Bronchial epithelial cell (primary cell): ENCODE results near the gene PRKG1. TPM values are rescaled to one million over a fixed set of nuclear protein-coding genes. Genes with fewer than 3 reads are reported as not detected.

Source experiments
- DNase-seq: peaks from one replicate; pipeline ENCODE4 v3.0.0-alpha.2; 2010; ENCODE audit warnings: low read depth
- FAIRE-seq: peaks from 2 replicates; lab custom pipeline; 2011; peaks lifted over from hg19 to GRCh38; lab: Jason Lieb, UNC
- H3K27me3 ChIP-seq: 2 replicates; pipeline ENCODE4 v1.5.1; 2011; ENCODE audit warnings: low read length; ENCODE audit not compliant: control insufficient read depth, insufficient read depth
- H3K36me3 ChIP-seq: 2 replicates; pipeline ENCODE4 v1.5.1; 2011; ENCODE audit warnings: low read length; ENCODE audit not compliant: control insufficient read depth, insufficient read depth
- H3K4me3 ChIP-seq: 2 replicates; pipeline ENCODE4 v1.5.1; 2011; ENCODE audit warnings: mild to moderate bottlenecking, low read depth, low read length, control low read depth
- CTCF ChIP-seq: IDR thresholded peaks from 2 replicates; pipeline ENCODE4 v1.5.1; 2011; ENCODE audit warnings: mild to moderate bottlenecking, moderate library complexity, low read length, control low read depth, inconsistent platforms; ENCODE audit not compliant: insufficient read depth, severe bottlenecking
- total RNA-seq: library from RNA; depleted of rRNA; stranded (reverse); fragments of >200 nt; gene quantifications from 2 replicates; pipeline ENCODE4 v1.2.1, GENCODE V29; 2014

PRKG1 gene
- total RNA-seq, 1 donor from 2014 or later = 0.26 TPM

- no peak overlapping the region for H3K4me3 ChIP-seq
- FAIRE-seq = no peak
- no peaks in the 10 kb centered on the region for H3K27me3 ChIP-seq
- H3K36me3 ChIP-seq = no peaks in the 10 kb centered on the region
- TF ChIP-seq CTCF = no peak
- no peak for DNase-seq
Observed at GRCh38 chr10:51900180-51900579, 825.9 kb downstream of the PRKG1 start.

GRCh38 chr10:51903675-51904074 lies 829.4 kb downstream of the PRKG1 start:
- no peak for DNase-seq
- no peak overlapping the region for H3K4me3 ChIP-seq
- no peak for TF ChIP-seq CTCF
- H3K27me3 ChIP-seq = no peaks in the 10 kb centered on the region
- H3K36me3 ChIP-seq = no peaks in the 10 kb centered on the region
- FAIRE-seq = no peak

GRCh38 chr10:51905032-51905431 lies 830.7 kb downstream of the PRKG1 start:
- TF ChIP-seq CTCF = no peak
- Histone ChIP-seq H3K4me3 (no peak overlapping the region), H3K27me3 (no peaks in the 10 kb centered on the region), H3K36me3 (no peaks in the 10 kb centered on the region)
- DNase-seq (no peak), FAIRE-seq (no peak)

- FAIRE-seq = no peak
- H3K36me3 ChIP-seq = no peaks in the 10 kb centered on the region
- no peak overlapping the region for H3K4me3 ChIP-seq
- no peak for TF ChIP-seq CTCF
- DNase-seq = no peak
- H3K27me3 ChIP-seq = no peaks in the 10 kb centered on the region
Observed at GRCh38 chr10:51907361-51907760, 833.1 kb downstream of the PRKG1 start.

GRCh38 chr10:51910189-51910588 lies 835.9 kb downstream of the PRKG1 start:
- no peak for TF ChIP-seq CTCF
- Histone ChIP-seq H3K4me3 (no peak overlapping the region), H3K27me3 (no peaks in the 10 kb centered on the region), H3K36me3 (no peaks in the 10 kb centered on the region)
- FAIRE-seq (no peak), DNase-seq (no peak)

- H3K36me3 ChIP-seq = no peaks in the 10 kb centered on the region
- DNase-seq (no peak), FAIRE-seq (no peak)
- TF ChIP-seq CTCF = no peak
- H3K27me3 ChIP-seq = no peaks in the 10 kb centered on the region
- H3K4me3 ChIP-seq = no peak overlapping the region
Observed at GRCh38 chr10:51910596-51910995, 836.3 kb downstream of the PRKG1 start.
